ENCODE results near the gene CMIP. TPM values are rescaled to one million over a fixed set of nuclear protein-coding genes. Genes with fewer than 3 reads are reported as not detected.

CMIP gene
- total RNA-seq, 1 donor from 2014 or later: 19.1 TPM

DNA sequence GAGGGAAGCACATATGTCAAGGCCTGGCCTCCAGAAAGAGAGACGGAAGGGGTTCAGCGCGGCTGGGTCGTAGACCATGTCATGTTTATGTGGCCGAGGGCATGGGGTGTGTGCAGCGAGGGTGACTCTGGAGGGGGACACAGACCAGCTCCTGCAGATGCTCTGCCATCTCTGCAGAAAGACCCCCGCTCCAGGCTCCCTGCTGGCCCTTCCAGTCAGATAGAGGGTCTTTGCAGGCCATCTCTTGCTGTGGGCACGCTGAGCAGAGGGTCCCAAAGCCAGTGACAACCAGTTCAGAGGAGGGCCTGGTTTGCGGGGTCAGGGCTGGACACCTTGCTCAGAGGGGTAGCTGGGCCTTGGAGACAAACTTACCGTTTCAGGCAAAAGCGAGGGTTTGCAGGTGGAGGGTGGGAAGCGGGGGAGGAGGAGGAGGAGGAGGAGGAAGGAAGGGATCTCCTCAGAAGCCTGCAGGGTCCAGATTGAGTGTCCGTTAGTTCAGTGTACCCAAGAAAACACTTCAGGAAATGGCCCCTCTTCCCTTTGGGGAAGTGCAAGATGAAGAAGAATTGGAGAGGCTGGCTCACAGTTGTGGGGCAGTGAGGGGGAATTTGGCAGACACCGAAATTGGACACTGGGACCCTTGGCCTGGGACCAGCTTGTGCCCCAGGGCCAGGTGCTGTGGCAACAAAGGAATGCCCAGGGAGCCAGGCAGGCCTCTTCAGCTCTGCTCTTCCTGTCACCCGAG is 102.8 kb downstream of the CMIP start:
- H3K4me3 ChIP-seq (ENCODE audit: low read depth, low read length): no peak overlapping the region
- TF ChIP-seq, protein P1, sequence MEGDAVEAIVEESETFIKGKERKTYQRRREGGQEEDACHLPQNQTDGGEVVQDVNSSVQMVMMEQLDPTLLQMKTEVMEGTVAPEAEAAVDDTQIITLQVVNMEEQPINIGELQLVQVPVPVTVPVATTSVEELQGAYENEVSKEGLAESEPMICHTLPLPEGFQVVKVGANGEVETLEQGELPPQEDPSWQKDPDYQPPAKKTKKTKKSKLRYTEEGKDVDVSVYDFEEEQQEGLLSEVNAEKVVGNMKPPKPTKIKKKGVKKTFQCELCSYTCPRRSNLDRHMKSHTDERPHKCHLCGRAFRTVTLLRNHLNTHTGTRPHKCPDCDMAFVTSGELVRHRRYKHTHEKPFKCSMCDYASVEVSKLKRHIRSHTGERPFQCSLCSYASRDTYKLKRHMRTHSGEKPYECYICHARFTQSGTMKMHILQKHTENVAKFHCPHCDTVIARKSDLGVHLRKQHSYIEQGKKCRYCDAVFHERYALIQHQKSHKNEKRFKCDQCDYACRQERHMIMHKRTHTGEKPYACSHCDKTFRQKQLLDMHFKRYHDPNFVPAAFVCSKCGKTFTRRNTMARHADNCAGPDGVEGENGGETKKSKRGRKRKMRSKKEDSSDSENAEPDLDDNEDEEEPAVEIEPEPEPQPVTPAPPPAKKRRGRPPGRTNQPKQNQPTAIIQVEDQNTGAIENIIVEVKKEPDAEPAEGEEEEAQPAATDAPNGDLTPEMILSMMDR (conservative IDR thresholded peaks at IDR 0.05; ENCODE audit: low read depth, low read length): no peak
- DNase-seq (ENCODE audit: low read depth): no peak

DNA sequence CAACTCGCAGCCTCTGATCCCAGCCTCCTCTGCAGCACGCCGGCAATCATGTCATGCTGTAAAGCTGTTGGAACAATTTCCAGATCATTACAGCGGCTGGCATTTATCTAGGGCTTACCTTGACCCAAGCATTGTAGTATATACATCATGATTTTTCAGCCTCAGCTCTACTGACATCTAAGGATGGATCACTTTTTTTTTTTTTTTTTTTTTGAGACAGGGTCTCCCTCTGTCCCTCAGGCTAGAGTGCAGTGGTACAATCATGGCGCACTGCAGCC is 103.3 kb downstream of the CMIP start:
- no peak for DNase-seq (ENCODE audit: low read depth)
- H3K4me3 ChIP-seq (ENCODE audit: low read depth, low read length): no peak overlapping the region
- TF ChIP-seq, protein P1 (conservative IDR thresholded peaks at IDR 0.05; ENCODE audit: low read depth, low read length): no peak

DNA sequence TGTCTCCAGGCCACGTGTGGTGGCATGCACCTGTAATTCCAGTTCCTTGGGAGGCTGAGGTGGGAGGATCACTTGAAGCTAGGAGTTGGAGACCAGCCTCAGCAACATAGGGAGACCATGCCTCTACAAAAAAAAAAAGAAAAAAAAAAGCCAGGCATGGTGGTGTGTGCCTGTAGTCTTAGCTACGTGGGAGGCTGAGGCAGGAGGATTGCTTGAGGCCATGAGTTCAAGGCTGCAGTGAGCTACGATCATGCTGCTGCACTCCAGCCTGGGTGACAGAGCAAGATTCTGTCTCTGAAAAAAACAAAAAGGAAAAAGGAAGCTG is 103.9 kb downstream of the CMIP start:
- H3K4me3 ChIP-seq (ENCODE audit: low read depth, low read length): no peak overlapping the region
- DNase-seq (ENCODE audit: low read depth): no peak
- TF ChIP-seq, protein P1 (conservative IDR thresholded peaks at IDR 0.05; ENCODE audit: low read depth, low read length): no peak

DNA sequence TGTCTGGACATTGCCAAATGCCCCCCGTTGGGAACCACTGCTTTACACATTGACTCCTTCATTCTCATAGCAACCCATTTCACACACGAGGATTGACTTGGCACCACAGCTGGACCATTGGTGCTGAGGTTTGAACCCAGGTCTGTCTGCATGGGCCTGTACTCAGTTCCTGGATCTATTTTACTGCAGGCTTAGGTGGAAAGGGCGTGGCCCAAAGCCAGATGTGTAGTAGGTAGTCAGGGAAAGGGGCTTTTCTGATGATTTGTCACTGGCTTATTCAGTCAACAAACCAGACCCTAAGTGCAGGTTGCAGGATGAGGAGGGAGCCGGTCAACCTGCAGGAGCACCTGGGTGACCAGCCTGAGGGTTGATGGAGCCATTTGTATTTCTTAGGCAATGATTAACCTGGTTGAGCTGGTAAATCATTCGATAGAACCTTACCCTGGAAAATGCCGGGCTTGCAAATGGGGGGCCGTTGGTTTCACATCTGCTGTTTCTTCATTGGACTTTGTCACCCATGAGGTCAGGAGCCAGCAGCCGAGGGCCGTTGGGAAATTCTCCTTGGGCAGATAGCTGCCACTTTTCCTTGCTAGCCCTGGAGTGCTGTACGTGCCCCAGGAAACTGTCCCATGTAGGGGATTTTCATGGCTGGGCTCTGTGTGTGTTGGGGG is 104.4 kb downstream of the CMIP start:
- no peak overlapping the region for H3K4me3 ChIP-seq (ENCODE audit: low read depth, low read length)
- peak; percentile 63 for DNase-seq (ENCODE audit: low read depth)
- TF ChIP-seq, protein P1 (conservative IDR thresholded peaks at IDR 0.05; ENCODE audit: low read depth, low read length): no peak

DNA sequence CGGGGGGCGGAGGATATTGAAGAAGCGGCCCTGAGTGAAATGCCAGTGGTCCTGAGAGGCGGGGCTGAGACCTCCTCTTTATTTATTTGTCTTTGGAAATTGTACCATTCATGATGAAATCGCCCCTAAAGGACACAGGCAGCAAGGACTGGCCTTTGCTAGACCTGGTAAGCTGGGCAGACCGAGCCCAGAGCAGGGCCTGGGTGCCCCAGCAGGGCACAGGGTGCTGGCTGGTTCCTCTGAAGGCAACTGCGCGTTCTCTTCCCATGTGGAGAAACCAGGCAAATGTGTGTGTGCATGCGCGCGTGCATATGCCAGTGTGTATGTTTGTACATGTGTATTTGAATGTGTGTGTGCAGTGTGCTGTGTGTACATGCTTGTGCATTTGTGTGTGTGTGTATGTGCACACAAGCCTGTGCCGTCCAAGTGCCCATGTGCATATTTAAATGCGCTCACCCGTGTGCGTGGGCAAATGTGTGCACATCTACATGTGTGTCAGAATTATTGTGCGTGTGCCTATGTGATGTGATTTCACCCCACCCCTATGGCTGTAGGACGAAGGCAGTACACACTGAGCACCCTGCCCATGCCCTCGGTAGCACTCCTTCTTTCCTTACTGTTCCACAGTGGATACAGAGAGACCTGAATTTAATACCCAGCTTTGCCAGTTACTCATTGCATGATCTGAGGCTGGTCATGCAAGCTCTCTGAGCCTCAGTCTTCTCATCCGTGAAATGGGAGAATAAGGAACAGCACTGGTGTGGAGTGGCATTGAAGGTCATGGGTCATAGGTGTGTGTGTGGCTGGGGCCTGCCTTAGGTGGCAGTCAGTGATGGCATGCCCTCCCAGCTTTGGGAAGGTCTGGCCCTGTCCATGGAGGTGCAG is 105.2 kb downstream of the CMIP start:
- TF ChIP-seq, protein P1 (conservative IDR thresholded peaks at IDR 0.05; ENCODE audit: low read depth, low read length): no peak
- no peak for DNase-seq (ENCODE audit: low read depth)
- no peak overlapping the region for H3K4me3 ChIP-seq (ENCODE audit: low read depth, low read length)

DNA sequence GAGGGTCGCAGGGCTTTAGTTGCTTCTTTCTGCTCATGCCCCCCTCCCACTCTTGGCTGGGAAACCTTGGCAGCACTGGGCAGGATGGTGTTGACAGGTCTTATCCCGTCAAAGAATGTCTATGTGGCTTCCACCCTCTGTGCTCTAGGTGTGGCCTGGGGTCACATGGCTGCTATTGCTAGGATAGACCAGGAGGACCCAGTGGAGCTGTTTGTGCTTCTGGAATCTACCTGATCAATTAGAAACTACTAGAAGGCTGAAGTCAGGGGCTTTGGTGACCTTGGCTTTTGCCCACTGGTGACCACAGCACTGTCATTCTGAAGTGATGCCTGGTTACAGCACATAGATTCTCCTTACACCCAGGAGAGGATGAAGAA is 105.8 kb downstream of the CMIP start:
- TF ChIP-seq, protein P1 (conservative IDR thresholded peaks at IDR 0.05; ENCODE audit: low read depth, low read length): no peak
- no peak overlapping the region for H3K4me3 ChIP-seq (ENCODE audit: low read depth, low read length)
- DNase-seq (ENCODE audit: low read depth): no peak
